GM19099 (cell line): Measurements from ENCODE around the gene RSPO4.

ENCODE experiments used
- POLR2A ChIP-seq: IDR thresholded peaks from 3 replicates; pipeline ENCODE4 v1.6.1; 2011; ENCODE audit warnings: low read depth; ENCODE audit not compliant: insufficient read length; ENCODE audit errors: extremely low read depth

RSPO4 gene

DNA sequence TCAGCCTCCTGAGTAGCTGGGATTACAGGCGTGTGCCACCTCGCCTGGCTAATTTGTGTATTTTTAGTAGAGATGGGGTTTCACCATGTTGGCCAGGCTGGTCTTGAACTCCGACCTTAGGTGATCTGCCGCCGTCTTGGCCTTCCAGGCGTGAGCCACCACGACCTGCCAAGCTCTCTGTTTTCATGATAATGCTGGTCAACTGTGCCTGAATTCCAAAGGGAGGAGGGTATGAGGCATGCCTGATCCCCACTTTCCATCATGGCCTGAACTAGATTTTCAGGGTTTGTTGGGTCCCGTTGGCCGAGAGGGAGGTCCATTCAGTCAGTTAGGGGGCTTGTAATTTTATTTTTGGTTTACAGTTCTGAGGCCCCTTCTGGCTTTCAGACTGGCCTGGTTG lies 58.0 kb downstream of the RSPO4 start:
- no peak for TF ChIP-seq POLR2A

DNA sequence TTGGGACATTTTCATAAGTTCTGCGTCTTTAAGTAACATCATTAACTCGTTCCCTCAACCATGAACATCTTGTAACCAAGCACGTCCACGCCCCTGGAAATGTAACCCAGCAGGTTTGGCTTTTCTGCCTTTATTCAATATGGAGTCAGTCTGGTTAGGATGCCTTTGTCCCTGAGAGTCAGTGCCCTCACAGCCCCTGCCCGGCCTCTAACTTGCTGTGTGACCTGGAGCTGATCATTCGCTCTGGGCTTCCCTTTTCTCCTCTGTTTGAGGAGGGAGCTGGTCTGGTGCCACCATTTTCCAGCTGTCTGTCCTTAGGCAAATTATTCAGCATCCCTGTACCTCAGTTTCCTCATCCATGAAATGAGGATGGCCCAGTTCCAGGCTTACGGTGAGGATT lies 59.5 kb downstream of the RSPO4 start:
- TF ChIP-seq POLR2A: no peak

DNA sequence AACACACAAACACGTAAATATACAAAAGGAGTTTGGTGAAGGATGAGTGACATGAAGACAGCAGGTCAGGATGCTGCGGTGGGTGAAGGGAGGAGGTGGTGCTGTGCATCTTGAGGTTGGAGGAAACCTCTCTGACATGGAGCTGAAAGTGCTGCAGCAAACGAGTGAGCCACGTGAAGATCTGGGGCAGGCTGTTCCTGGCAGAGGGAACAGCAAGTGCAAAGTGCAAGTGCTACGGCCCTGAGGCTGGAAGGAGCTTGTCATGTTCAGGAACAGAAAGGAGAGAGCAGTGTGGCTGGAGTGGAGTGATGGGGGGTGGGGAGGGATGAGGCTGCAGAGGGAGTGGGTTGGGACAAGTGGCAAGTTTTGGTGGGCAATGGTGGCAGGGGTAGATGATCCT lies 61.2 kb downstream of the RSPO4 start:
- no peak for TF ChIP-seq POLR2A

DNA sequence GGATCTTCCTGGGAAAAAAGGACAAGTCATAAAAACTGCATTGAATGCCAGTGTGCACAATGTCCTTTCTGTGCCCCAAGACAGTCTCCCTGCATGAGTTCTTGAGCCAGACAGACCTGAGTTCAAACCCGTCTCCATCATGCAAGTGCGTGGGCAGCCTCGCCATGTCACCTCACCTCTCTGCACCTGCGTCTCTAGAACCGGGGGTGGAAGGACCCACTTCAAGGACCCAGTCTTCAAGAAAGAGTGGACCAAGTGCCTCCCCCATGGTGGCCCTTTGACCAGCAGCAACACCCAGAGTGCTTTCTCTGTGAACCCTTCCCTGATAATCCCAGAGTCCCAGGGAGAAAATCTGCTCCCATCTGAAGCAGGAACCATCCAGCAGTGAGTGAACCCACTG lies 62.5 kb downstream of the RSPO4 start:
- TF ChIP-seq POLR2A: no peak

DNA sequence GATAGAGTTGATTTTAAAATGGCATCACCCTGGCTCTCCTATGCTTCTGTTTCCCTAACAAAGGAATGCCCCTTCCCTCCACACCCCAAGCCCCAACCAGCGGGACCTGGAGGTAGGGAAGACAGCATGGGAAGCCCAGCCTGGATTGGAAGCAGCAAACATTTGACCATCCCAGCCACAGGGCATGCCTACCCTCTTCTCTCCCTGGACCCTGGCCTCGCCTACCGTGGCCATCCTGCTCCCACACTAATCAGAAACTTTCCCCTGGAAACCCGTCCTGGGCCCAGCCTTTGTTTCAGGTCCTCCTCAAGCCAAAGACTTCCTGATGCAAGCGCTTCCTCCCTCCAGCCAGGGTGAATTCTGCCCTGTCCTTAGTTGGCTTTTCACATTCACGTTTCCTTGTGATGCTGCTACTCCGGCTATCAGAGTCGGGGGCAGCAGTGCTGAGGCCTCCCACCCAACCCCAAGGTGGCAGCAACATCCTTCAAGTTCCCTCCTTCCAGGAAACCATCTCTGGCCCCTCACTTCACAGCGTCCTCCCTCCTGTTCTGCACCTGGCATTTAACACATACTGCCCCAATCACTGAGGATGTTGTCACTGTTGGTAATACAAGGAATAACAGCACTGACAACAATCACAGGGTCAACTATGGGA lies 67.8 kb downstream of the RSPO4 start:
- TF ChIP-seq POLR2A: no peak

DNA sequence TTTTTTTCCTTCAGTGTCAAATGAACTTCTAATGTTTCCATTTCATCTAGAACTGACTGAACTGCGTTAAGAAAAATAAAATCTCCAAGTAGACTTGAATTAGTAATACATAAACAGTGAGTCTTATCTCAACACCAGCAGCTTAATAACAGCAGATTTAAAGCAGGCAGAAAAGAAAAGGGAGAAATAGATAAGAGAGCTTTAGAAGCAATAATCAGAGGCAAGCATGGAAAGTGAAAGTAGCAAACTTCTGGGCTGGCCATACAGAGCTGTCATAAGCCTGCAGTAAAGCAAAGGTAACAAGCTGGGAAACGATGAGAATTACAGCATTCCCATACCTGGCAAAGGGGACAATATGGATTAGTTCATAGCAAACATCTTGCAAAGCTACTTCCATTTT lies 69.1 kb downstream of the RSPO4 start:
- TF ChIP-seq POLR2A: no peak

DNA sequence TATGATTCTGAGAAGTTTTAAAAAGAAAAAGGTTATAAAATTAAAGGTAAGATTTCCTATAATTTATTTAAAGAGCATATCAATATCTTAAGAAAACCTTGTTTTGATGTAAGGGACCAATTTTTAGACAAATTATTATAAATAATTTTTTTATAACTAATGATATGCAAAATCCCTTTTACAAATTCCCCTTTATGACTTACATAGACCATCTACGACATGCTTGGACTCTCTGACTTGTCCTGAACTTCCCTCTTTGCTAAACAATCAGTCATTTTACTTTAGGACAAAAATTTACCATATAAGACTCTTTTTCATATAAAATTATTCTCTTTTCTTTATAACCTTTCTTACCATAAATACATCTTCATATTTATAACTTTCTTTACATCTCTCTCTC lies 70.7 kb downstream of the RSPO4 start:
- no peak for TF ChIP-seq POLR2A

DNA sequence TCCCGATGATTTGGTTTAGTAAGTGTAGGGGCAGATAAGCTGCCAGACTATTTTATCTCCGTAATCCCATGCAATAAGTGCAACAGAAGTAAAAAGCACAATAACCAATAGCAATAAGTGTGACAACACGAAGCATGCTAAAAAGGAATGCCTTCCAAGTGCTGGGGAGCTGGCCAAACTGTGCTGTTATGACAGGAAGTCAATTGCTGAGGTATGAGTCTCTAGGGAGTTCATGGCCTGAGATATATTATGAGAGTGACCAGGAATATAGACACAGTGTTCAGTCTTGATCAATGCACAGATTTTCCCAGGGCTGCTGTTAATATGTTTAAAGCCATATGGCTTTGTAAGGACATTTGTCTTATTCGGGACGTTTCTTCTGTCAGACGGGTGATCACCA lies 75.4 kb downstream of the RSPO4 start:
- no peak for TF ChIP-seq POLR2A

DNA sequence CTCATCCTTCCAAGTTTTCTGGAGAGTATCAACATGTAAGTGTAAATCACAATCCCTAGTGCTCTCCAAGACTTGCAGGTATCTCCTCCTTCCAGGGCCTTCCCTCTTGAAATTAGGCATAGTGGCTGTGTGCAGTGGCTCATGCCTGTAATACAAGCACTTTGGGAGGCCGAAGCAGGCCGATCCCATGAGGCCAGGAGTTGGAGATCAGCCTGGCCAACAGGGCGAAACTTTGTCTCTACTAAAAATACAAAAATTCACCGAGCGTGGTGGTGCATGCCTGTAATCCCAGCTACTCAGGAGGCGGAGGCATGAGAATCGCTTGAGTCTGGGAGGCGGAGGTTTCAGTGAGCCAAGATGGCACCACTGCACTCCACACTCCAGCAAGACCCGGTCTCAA lies 76.6 kb downstream of the RSPO4 start:
- no peak for TF ChIP-seq POLR2A

DNA sequence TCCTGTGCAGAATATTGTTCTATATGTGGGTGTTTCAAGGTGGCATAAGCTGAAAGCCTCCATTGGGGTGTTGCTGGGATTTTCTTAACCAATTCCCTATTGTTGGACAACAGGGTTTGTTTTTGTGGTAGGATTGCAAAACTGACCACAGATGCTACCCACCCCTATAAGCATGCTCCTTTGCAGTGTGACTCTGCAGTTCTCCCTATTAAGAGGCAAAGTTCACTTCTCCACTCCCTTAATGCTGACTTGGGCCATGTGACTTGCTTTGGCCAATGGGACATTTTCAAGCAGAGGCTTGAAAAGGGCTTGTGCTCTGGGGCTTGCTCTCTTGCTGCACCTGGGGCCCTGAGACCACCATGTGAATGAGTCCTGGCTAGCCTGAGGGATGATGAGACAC lies 77.5 kb downstream of the RSPO4 start:
- no peak for TF ChIP-seq POLR2A

DNA sequence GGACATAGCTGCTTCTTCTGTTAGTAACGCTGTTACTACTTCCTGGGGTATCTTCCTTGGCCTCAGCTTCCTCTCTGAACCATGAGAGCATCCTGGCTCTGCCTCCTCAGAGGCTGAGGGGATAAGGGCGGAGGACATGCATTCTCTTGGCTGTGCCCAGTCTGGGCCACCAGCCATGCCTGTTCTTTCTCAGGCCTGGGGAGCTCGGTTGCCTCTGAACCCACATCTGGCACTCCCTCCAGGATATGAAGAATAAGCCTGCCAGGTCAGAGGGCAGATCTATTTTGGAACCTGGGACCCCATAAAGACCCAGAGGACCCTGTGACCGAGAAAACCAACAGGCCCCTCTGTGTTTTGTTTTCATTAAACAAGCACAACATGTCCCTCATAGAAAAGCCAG lies 79.3 kb downstream of the RSPO4 start:
- no peak for TF ChIP-seq POLR2A

DNA sequence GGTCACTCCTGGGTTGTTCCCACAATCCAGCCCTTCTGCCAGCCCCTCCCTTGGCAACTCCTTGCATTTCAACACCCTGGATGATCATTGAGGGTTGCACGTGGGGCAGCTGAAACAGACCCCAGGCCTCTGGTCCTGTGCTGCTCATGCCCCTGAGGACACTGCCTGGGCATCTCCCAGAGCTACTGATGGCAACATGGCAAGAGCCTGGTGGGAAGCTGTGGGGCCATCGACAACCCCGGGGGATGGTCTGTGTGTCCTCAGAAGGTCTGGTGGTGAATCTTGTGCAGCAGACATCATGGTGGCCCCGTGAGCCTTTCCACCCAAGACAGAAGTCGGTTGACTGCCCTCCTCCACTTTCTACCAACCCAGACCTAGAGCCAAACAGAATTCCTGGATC lies 81.0 kb downstream of the RSPO4 start:
- no peak for TF ChIP-seq POLR2A

DNA sequence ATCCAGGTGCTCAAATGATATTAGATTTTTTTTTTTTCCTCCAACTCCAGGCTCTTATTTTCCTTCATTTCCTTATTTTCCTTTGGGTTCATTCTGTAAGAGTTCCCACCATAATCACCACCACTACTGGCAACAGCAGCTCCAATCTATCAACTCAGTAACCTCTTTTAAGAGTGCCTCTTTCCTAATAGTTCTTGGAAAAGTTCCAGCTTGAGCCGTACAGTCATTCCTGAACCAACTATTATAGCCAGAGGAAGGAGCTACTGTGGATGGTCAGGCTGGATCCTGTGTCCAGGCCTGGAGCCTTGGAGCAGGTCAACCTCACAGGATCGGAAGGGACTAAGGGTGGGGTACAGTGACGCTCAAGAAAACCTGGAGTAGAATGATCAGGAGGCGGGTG lies 81.8 kb downstream of the RSPO4 start:
- no peak for TF ChIP-seq POLR2A

DNA sequence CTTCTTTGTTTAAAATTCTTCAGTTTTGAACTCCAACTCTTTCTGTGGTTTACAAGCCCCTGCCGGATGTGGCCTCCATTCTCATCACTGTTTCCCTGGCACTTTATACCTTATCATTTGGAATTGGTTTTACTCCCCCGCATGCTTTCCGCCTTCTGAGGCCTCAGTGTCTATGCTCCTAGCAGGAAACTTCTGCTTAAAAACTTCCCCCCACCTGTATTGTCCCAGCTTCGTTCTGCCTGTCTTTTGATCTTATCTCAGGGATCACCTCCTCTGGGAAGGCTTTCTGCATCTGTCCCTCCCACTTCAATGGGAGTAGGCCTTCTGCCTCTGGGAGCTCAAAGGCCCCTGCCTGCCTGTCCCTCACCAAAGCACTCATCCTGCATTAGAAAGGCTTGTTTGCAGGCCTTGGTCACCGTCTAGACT lies 82.6 kb downstream of the RSPO4 start:
- no peak for TF ChIP-seq POLR2A

DNA sequence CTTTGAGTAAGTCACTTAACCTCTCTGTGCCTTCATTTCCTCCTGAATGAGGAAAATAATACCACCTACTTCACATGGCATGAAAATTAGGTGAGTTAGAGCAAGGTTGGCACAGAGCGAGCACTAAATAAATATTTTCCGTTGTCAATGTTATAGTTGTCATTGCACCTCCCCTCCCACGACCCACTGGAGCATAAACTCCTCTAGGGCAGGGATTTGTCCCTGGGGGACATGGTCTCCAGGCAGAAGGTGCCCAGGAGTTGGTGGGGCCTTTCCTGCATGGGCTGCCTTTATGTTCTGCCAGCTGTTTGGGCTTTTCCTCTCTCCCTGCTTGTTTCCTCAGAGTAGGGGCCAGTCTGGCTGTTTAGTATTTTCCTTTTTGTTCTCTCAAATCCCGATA lies 84.7 kb downstream of the RSPO4 start:
- TF ChIP-seq POLR2A: no peak

DNA sequence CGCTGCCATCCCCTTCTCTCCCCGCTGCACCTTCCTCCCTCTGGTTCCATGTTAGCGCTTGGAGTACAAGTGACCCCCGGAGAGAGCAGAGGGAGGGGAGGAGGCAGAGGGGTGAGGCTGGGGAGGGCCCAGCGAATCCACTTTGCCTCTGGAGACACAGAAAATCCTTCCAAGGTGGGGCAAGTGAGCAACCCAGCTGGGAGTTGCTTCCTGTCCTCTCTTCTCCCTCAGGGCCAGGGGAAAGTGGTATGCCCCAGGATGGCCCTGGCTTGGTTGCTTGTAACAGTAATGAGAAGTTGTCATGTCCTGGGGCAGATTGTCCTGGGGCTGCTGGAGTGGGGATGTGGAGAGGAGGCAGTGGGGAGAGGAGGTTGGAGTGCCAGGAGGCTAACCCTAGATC lies 85.3 kb downstream of the RSPO4 start:
- TF ChIP-seq POLR2A: no peak

DNA sequence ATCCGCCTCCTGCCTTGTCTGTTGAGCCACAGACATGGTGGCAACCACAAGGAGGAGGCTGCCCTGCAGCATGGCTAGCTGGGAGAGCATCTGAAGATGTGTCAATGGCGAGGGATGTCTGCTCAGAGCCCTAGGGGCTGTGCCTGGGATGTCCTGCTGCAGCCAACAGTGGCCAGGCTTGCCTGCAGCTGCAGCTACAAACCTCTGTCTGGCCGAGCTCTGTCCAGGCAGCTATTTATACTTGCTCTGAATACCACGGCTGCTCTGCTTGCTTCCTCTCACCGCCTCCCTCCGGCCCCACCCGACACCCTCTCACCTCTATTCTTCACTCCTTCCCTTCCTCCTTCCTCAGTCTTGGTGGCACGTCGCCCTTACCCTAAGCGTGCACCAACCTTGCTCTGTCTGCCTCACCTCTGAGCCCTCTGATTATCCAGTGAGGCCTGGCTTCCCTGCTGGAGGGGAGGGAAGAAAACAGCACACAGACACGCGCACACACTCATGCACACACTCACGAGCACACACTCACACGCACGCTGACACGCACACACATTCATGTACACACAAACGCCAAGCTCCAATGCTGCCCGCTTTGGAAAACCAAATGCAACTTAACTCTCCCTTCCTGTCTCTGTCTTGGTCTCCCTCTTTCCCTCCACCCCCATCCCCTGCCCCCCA lies 85.8 kb downstream of the RSPO4 start, which contains the start of gene ANGPT4:
TSS of gene ANGPT4 (minus strand) at position 210 of the 675 bp plus-strand sequence. CDS start at position 90, 120 bp downstream.
- no peak for TF ChIP-seq POLR2A
